ENCODE results near the gene DEDD2.
A peak's percentile ranks its signal among the peaks of the same experiment; 100 is the strongest.

DEDD2 gene

DNA sequence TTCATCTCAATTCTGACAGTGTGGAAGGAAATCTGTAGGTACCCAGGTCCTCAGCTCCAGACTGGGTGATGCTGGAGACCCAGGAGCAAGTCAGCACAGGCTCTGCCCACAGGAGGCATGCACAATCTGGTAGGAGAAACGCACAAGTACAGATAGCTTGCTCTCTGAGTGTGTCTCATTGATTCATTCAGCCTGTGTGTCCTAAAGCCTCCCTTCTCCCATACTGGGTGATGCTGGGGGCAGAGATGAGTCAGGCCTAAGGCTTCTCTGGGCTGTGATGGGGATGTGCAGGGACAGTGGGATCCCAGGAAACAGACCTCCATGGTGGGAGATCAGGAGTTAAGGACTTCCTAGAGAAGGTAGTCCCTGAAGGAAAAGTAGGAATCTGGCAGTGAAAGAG lies 9.4 kb upstream of the DEDD2 start:
- DNase-seq = no peak

DNA sequence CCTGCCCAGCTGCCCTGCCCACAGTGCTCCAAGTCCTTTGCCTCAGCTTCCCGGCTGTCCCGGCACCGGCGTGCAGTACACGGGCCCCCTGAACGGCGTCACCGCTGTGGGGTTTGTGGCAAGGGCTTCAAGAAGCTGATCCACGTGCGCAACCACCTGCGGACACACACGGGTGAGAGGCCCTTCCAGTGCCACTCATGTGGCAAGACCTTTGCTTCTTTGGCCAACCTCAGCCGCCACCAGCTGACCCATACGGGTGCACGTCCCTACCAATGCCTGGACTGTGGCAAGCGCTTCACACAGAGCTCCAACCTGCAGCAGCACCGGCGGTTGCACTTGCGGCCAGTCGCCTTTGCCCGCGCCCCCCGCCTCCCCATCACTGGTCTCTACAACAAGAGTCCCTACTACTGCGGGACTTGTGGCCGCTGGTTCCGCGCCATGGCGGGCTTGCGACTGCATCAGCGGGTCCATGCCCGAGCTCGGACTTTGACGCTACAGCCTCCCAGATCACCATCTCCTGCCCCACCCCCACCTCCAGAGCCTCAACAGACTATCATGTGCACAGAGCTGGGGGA lies 8.3 kb upstream of the DEDD2 start:
- no peak for DNase-seq

DNA sequence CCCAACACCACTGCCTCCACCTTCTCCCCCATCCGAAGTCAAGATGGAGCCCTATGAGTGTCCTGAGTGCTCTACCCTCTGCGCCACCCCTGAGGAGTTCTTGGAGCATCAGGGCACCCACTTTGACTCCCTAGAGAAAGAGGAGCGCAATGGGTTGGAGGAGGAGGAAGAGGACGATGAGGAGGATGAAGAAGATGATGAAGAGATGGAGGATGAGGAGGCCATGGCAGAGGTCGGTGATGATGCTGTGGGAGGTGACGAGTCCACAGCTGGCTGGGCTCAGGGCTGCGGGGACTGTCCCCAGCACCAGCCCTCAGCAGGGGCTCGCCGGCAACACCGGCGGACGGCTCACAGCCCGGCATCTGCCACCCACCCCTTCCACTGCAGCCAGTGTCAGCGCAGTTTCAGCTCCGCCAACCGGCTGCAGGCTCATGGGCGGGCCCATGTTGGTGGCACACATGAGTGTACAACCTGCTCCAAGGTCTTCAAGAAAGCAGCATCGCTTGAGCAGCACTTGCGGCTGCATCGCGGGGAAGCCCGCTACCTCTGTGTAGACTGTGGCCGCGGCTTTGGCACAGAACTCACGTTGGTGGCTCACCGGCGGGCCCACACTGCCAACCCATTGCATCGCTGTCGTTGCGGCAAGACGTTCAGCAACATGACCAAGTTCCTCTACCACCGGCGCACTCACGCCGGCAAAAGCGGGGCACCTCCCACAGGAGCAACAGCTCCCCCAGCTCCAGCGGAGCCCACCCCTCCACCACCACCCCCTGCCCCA lies 7.7 kb upstream of the DEDD2 start:
- no peak for DNase-seq

- DNase-seq = no peak
Observed at GRCh38 chr19:42220751-42221097, 3.2 kb upstream of the DEDD2 start.

DNA sequence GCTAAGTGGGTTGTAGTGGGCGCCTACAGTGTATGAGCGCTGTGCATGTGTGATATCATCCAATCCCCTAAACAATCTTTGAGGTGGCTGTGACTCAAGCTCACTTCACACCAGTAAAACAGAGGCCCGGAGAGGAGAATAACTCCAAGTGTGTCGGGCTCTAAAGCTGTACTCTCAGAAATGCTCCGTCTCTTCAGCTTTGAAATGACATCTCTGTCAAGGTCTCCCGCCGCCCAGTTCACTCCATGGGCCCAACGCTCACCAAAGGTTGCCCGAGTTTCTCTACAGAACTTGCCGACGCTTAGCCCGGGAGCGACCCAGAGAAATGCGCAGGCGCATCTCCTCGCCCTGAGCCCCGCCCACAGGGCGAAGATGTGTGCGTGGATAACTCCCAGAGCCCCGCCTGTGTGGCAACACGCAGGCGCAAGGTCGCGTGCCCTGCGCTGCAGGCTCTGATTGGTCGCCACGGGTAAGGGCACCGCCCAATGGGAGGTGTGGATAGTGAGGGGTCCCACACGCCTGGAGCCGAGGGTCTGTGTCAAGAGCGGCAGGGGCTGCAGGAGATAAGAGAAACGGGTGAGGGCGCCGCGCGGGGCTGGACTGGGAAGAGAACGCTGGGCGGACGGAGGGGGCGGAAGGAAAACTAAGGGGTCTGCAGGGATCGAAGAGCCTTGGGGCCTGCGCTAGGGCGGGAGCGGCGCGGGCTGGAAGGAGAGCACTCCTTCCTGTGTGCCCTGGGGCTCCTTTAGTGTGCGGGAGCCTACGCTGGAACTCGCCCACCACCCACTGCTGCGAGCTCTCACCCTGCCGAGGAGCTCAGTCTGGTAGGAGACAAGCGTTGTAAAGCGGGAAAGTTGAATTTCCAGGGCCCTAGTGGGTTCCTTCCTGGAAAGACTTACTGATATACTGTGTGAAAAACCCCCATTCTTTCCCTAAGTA lies 2.6 kb upstream of the DEDD2 start, which contains the start of gene ZNF526:
TSS of gene ZNF526 (plus strand) at position 501 of the 939 bp plus-strand sequence. CDS start 4,092 bp downstream, outside the sequence.
- peak; percentile 92 to 97 for DNase-seq

- no peak for DNase-seq
Observed at GRCh38 chr19:42216653-42217519, 591 bp downstream of the DEDD2 start.

- no peak for DNase-seq
Observed at GRCh38 chr19:42214810-42215485, 2.5 kb downstream of the DEDD2 start.

DNA sequence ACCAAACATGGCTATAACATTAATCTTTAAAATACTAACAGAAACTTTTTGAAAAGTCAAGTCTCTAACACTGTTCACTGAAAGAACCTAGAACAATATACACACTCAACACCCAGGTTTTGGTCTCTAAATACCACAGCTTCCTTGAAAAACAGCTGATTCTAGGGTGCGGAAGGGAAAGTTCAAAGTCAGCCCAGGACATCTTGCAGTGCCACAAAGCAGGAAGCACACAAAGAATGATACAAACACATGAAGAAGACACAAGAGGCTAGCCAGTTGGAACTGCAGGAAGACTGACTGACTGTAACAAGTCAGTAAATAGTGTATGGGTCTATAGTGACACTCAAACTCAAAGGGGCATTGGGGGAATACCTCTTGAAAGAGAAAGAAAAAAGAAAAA lies 4.6 kb downstream of the DEDD2 start:
- no peak for DNase-seq

DNA sequence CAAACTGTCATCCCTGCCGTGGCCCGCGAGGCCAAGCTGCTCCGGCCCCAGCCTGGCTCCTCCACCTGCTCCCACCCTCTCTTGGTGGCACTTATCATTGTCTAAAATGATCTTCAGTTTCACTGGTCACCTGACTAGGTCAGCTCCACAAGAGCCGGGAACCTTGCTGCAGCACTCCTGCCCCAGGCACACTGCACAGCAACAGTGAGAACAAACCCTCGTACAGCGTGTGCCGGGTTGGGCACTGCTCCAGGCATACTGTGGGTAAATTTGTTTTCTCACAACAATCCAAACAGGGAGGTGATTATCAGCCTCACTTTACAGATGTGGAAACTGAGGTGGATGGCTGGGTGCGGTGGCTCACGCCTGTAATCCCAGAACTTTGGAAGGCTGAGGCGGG lies 8.9 kb downstream of the DEDD2 start:
- no peak for DNase-seq

DNA sequence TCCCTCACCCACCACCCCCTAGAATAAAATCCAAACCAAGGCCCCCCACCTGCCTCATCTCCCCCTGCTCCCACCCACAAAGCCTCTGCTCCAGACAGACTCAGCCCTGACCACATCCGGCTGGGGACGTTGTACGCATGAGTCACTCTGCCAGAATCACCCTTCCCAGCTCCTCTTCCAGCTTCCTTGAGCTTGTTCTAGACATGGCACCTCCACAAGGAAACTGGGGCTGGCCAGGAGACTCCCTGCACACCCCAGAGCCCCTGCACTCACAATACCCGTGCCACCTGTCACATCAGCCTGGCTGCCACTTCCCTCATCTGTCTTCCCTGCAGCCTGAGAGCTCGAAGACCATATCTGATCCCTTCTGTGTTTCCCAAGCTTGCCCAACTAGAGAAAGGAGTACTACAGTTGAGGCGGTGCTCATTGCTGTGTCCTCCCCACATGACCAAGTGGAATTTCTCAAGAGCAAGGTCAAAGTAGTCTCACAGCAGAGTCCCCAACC lies 9.7 kb downstream of the DEDD2 start:
- peak; percentile 25 to 44 for DNase-seq

DNA sequence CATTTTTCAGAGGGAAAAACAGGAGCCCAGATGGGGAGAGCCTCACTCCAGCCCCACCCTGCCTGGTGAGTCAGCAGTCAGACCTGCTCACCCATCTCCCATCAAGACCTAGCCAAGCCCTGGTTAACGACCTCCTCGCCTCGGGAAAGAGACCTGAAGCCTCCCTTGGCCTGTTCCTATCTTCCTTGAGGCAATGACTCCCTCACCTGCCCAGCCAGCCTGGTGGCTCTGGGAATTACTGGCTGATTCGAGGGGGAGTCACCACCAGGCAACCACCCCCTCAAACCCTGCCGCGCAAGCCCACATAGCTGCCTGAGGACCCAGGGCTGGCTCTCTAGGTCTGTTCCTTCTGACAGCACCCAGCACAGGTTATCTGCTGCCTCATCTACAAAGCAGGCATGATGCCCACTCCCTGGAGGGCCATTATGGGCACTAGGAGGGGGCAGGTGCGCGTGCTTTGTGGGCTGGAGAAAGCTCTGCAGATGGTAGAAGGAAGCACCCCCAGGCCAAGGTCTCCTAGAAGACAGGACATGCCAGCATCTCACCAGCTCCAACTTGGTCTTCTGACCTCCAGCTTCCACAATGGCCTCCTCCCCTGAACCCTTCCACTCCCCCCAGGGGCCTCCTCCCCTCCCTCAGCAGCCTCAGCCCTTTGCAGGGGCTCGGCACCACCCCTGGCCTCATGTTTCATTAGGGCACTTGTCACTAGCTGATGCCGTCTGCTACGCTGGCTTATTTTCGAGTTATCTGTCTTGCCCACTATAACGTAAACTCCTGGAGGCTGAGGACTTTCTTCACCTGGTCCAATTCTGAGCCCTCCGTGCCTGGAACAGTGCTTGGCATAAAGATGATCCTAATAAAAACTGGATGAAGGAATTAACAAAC lies 10.4 kb downstream of the DEDD2 start:
- no peak for DNase-seq

DNA sequence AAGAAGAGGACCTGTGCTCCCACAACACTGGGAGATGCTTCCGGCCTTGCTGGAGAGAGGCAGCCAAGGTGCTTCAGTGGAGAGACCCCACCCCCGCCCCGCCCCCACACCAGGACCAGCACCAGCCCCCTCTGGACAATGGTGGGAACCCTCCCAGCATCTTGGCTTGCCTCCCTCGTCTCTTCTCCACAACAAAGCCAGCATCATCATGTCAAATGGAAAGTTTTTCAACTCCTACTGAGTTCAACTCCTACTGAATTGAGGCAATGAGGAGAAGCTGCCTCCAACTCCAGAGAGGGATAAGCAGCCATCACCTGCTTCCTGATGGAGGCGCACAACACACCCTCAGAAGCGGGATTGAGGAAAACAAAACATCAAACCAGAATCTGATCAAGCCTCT lies 12.8 kb downstream of the DEDD2 start:
- no peak for DNase-seq

DNA sequence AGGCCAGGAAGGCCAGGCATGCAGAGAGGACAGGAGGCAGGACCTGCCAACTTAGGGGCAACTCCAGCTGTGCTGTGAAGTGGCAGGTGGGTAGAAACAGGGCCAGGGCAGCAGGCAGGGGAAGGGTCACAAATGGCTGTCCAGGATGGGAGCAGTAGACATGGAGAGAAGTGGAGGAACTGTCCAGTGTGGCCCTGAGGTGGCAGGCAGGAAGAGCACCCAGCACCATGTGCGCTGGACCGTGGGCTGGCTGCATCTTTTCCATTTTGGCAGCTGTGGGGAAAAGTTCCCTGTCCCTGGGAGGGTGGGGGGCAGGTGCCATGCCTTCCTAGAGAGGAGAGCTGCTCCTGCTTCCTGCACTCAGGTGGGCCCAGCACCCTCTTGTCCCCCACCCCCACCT lies 13.8 kb downstream of the DEDD2 start:
- no peak for DNase-seq

GRCh38 chr19:42202290-42202880 lies 15.1 kb downstream of the DEDD2 start:
- no peak for DNase-seq

GRCh38 chr19:42201489-42202289 lies 15.8 kb downstream of the DEDD2 start:
- DNase-seq = peak; percentile 86 to 89

- no peak for DNase-seq
Observed at GRCh38 chr19:42200116-42200715, 17.3 kb downstream of the DEDD2 start.

- DNase-seq = no peak
Observed at GRCh38 chr19:42199440-42200115, 17.9 kb downstream of the DEDD2 start.

Data from Kasumi-1 (cell line).